Common myeloid progenitor, CD34-positive (primary cell): ENCODE data around the gene ZNF691.
"Not testable (repeated sequence)": the region's sequence is repeated elsewhere in the genome, so short reads cannot be mapped to it uniquely, and the experiment has no call there.

ENCODE experiments used
- CTCF ChIA-PET: fragments of 350-600 bp; sonication (Branson Sonifier 250); formaldehyde crosslinking; loops from one replicate; lab custom pipeline; 2021; ENCODE audit warnings: antibody characterized with exemption; lab: Charles Lee
- POLR2A ChIA-PET: fragments of 350-600 bp; sonication (Branson Sonifier 250); formaldehyde crosslinking; loops from one replicate; lab custom pipeline; 2021; ENCODE audit warnings: antibody characterized with exemption; lab: Charles Lee
- DNase-seq, 3 donors: peaks; one replicate each; pipeline versions ENCODE4 v3.0.0 to v3.0.0-alpha.2; 2013
- H3K27ac ChIP-seq, 2 experiments: 1 replicate in 1 of 2; 2 replicates in 1 of 2; pipeline ENCODE4 v1.7.0; 2013; ENCODE audit warnings: inconsistent platforms in 2 of 2, low read length in 2 of 2, mild to moderate bottlenecking in 2 of 2, low read depth in 1 of 2, moderate library complexity in 1 of 2; ENCODE audit not compliant: severe bottlenecking in 2 of 2, insufficient read depth in 1 of 2, poor library complexity in 1 of 2
- H3K27me3 ChIP-seq, 5 experiments: replicated peaks in 2 of 5; 1 replicate in 3 of 5; 2 replicates in 2 of 5; pipeline versions ENCODE4 v1.6.1 to v1.7.0; 2013; ENCODE audit warnings: low read length in 4 of 5, mild to moderate bottlenecking in 2 of 5, moderate library complexity in 2 of 5, inconsistent platforms in 1 of 5; ENCODE audit not compliant: insufficient read depth in 5 of 5, control insufficient read depth in 4 of 5
- H3K36me3 ChIP-seq, 4 experiments: 1 replicate in 2 of 4; 2 replicates in 2 of 4; pipeline versions ENCODE4 v1.6.1 to v1.7.0; 2013; ENCODE audit warnings: low read length in 3 of 4, control low read depth in 1 of 4, mild to moderate bottlenecking in 1 of 4; ENCODE audit not compliant: control insufficient read depth in 4 of 4, insufficient read depth in 4 of 4
- H3K4me1 ChIP-seq, 4 experiments: 1 replicate in 3 of 4; 2 replicates in 1 of 4; pipeline versions ENCODE4 v1.6.1 to v1.7.1; 2013; ENCODE audit warnings: low read length in 3 of 4, mild to moderate bottlenecking in 3 of 4, control low read depth in 1 of 4, inconsistent platforms in 1 of 4, moderate library complexity in 1 of 4; ENCODE audit not compliant: control insufficient read depth in 4 of 4, insufficient read depth in 4 of 4; ENCODE audit errors: control extremely low read depth in 1 of 4
- H3K4me3 ChIP-seq, 7 experiments: 1 replicate in 4 of 7; 2 replicates in 3 of 7; pipeline versions ENCODE4 v1.5.1 to v1.7.0; 2013; ENCODE audit warnings: mild to moderate bottlenecking in 7 of 7, low read length in 6 of 7, moderate library complexity in 6 of 7, inconsistent platforms in 2 of 7, low read depth in 2 of 7, control low read depth in 1 of 7; ENCODE audit not compliant: insufficient read depth in 4 of 7, control insufficient read depth in 1 of 7; ENCODE audit errors: extremely low read depth in 1 of 7
- H3K9me3 ChIP-seq, 5 experiments: 1 replicate in 4 of 5; 2 replicates in 1 of 5; pipeline versions ENCODE4 v1.6.1 to v1.7.1; 2013; ENCODE audit warnings: low read length in 4 of 5, mild to moderate bottlenecking in 2 of 5, inconsistent platforms in 1 of 5, low read depth in 1 of 5, moderate library complexity in 1 of 5; ENCODE audit not compliant: control insufficient read depth in 4 of 5, insufficient read depth in 2 of 5; ENCODE audit errors: control extremely low read depth in 1 of 5
- WGBS: methylation state at CpG from one replicate; pipeline ENCODE4 v1.1.5; 2013; ENCODE audit not compliant: insufficient coverage; 5-methylcytosine and 5-hydroxymethylcytosine counted together

ZNF691 gene

GRCh38 chr1:42869254-42869653 is 22.8 kb downstream of the ZNF691 start:
- H3K9me3 ChIP-seq, H3K36me3 ChIP-seq, H3K4me1 ChIP-seq, H3K27ac ChIP-seq, DNase-seq, CTCF ChIA-PET, H3K4me3 ChIP-seq, POLR2A ChIA-PET, H3K27me3 ChIP-seq: not testable (repeated sequence)
- WGBS: no CpG with 5 or more reads among the region's 2 CpGs

GRCh38 chr1:42869751-42870150 is 23.3 kb downstream of the ZNF691 start:
- POLR2A ChIA-PET, H3K4me3 ChIP-seq, H3K27me3 ChIP-seq, H3K36me3 ChIP-seq, CTCF ChIA-PET, H3K4me1 ChIP-seq, H3K9me3 ChIP-seq, H3K27ac ChIP-seq, DNase-seq: not testable (repeated sequence)
- WGBS: 100% methylated on average over 2 of the region's 2 CpGs

GRCh38 chr1:42873108-42873507 is 26.7 kb downstream of the ZNF691 start:
- H3K4me1 ChIP-seq, DNase-seq, H3K36me3 ChIP-seq, H3K27me3 ChIP-seq, POLR2A ChIA-PET, H3K9me3 ChIP-seq, CTCF ChIA-PET, H3K27ac ChIP-seq, H3K4me3 ChIP-seq: not testable (repeated sequence)

GRCh38 chr1:42873670-42874069 is 27.3 kb downstream of the ZNF691 start:
- Histone ChIP-seq H3K36me3 (no peaks in the 10 kb centered on the region), H3K27ac (no peak overlapping the region), H3K27me3 (no peaks in the 10 kb centered on the region), H3K9me3 (peaks cover 0 to 3% (median 0%) of the 10 kb centered on the region in 5 experiments), H3K4me1 (no peaks in the 10 kb centered on the region), H3K4me3 (no peak overlapping the region)
- WGBS: no CpG with 5 or more reads among the region's 1 CpG
- DNase-seq: peak; percentile 2 to 50 (median 17)
- POLR2A ChIA-PET: no interaction called here
- CTCF ChIA-PET: interaction anchor here (0.8 kb wide), 1 partner anchor 29 kb away, joined by 3 read pairs; no protein-coding TSS in a partner anchor

DNA sequence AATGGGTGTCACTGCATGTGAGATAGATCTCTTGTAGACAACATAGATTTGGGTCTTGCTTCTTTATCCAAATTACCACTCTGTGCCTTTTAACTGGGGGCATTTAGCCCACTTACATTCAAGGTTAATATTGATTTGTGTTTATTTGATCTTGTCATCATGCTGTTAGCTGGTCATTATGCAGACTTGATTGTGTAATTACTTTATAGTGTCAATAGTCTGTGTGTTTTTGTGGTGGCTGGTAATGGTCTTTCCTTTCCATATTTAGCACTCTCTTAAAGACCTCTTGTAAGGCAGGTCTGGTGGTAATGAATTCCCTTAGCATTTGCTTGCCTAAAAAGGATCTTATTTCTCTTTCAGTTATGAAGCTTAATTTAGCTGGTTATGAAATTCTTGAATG is 29.6 kb downstream of the ZNF691 start:
- POLR2A ChIA-PET: interaction anchor here (1.3 kb wide), 1 partner anchor 29 kb away, joined by 3 read pairs; no protein-coding TSS in a partner anchor
- CTCF ChIA-PET: no interaction called here
- Histone ChIP-seq H3K4me1 (no peaks in the 10 kb centered on the region), H3K27ac (no peak overlapping the region), H3K4me3 (no peak overlapping the region), H3K27me3 (no peaks in the 10 kb centered on the region), H3K9me3 (peaks cover 0 to 15% (median 11%) of the 10 kb centered on the region in 5 experiments), H3K36me3 (no peaks in the 10 kb centered on the region)
- no peak for DNase-seq

DNA sequence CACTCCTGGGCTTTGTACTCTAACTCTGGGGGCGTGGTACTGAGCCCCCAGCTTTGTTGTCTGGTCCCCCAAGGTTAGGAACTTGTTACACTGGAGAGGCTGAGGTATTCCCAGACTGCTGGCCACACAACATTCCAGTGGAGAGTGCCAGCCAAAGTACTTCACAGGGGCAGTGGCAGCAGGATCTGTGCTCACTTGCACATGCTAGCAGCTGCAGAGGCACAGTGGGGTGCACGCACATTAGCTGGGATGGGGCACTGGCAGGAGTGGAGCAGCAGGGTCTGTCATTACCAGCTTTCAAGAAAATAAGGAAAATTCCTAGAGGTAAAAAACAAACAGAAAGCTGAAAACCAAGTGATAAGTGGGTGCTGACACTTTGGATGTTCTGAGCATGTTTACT is 31.0 kb downstream of the ZNF691 start:
- Histone ChIP-seq H3K27me3 (no peaks in the 10 kb centered on the region), H3K4me1 (no peaks in the 10 kb centered on the region), H3K27ac (no peak overlapping the region), H3K9me3 (peaks cover 0 to 17% (median 13%) of the 10 kb centered on the region in 5 experiments), H3K4me3 (no peak overlapping the region), H3K36me3 (no peaks in the 10 kb centered on the region)
- ChIA-PET CTCF (no interaction called here), POLR2A (no interaction called here)
- DNase-seq: no peak
- WGBS: 90% methylated on average over 2 of the region's 2 CpGs

- ChIA-PET POLR2A (no interaction called here), CTCF (no interaction called here)
- no peak for DNase-seq
- H3K4me3 ChIP-seq: no peak overlapping the region
- 95% methylated on average over 4 of the region's 4 CpGs for WGBS
- no peak overlapping the region for H3K27ac ChIP-seq
- peaks cover 0 to 16% (median 11%) of the 10 kb centered on the region in 5 experiments for H3K9me3 ChIP-seq
- H3K27me3 ChIP-seq: no peaks in the 10 kb centered on the region
- no peaks in the 10 kb centered on the region for H3K36me3 ChIP-seq
- no peaks in the 10 kb centered on the region for H3K4me1 ChIP-seq
Observed at GRCh38 chr1:42880384-42880783, 34.0 kb downstream of the ZNF691 start.
